HCT116 (cell line): ENCODE results near the gene AMDHD1.

Experiments used
- CEBPB ChIP-seq: IDR thresholded peaks from 2 replicates; pipeline ENCODE4 v1.6.1; 2012; ENCODE audit warnings: low read depth
- CTCF ChIP-seq, 3 experiments: fragments of 200-600 bp in 1 of 3; sonication (generic) in 1 of 3; IDR thresholded peaks in 2 of 3; conservative IDR thresholded peaks in 1 of 3; 2 replicates each; pipeline ENCODE4 v1.5.1; 2012 to 2017; ENCODE audit warnings: low read depth in 2 of 3, low read length in 2 of 3, antibody characterized with exemption in 1 of 3, borderline replicate concordance in 1 of 3, control low read depth in 1 of 3, mild to moderate bottlenecking in 1 of 3, mixed read lengths in 1 of 3, mixed run types in 1 of 3, moderate library complexity in 1 of 3; ENCODE audit not compliant: insufficient read depth in 1 of 3
- EGR1 ChIP-seq: IDR thresholded peaks from 2 replicates; pipeline ENCODE4 v1.6.1; 2012; ENCODE audit warnings: low read depth
- EZH2 ChIP-seq: fragments of 200-600 bp; sonication (generic); IDR thresholded peaks from 2 replicates; pipeline ENCODE4 v1.6.1; 2017; ENCODE audit warnings: antibody characterized with exemption, mixed run types
- FOSL1 ChIP-seq: IDR thresholded peaks from 2 replicates; pipeline ENCODE4 v1.6.1; 2012; ENCODE audit warnings: low read depth
- MAX ChIP-seq: IDR thresholded peaks from 2 replicates; pipeline ENCODE4 v1.6.1; 2012
- POLR2A ChIP-seq: IDR thresholded peaks from 2 replicates; pipeline ENCODE4 v1.7.0; 2011; ENCODE audit warnings: borderline replicate concordance; ENCODE audit not compliant: insufficient read depth, insufficient read length; ENCODE audit errors: extremely low read depth
- POLR2AphosphoS5 ChIP-seq: IDR thresholded peaks from 2 replicates; pipeline ENCODE4 v1.6.1; 2011; ENCODE audit warnings: mild to moderate bottlenecking, low read depth, low read length, moderate library complexity
- RAD21 ChIP-seq: IDR thresholded peaks from 2 replicates; pipeline ENCODE4 v1.6.1; 2012; ENCODE audit warnings: low read depth, mild to moderate bottlenecking
- REST ChIP-seq: IDR thresholded peaks from 2 replicates; pipeline ENCODE4 v1.6.1; 2012; ENCODE audit warnings: low read depth
- SRF ChIP-seq: IDR thresholded peaks from 2 replicates; pipeline ENCODE4 v1.6.1; 2012; ENCODE audit warnings: low read depth
- YY1 ChIP-seq: IDR thresholded peaks from 2 replicates; pipeline ENCODE4 v1.6.1; 2011; ENCODE audit warnings: low read length, low read depth, moderate library complexity, mild to moderate bottlenecking; ENCODE audit not compliant: insufficient replicate concordance; ENCODE audit errors: extremely low read depth

- TF ChIP-seq CEBPB = no peak
- TF ChIP-seq EZH2 = no peak
- TF ChIP-seq CTCF (IDR thresholded peaks at IDR 0.05 in 2 of 3, conservative IDR thresholded peaks at IDR 0.05 in 1 of 3; ENCODE audit: borderline replicate concordance in 1 of 3, insufficient read depth in 1 of 3, low read depth in 2 of 3, low read length in 2 of 3) = no peak
- TF ChIP-seq POLR2A = no peak
- TF ChIP-seq RAD21 = no peak
- no peak for TF ChIP-seq POLR2AphosphoS5
- no peak for TF ChIP-seq EGR1
- no peak for TF ChIP-seq YY1
- TF ChIP-seq MAX = no peak
- no peak for TF ChIP-seq REST
- TF ChIP-seq SRF = no peak
- TF ChIP-seq FOSL1 = no peak
Observed at GRCh38 chr12:95980437-95980836, 37.3 kb downstream of the AMDHD1 start.
